Ishikawa (cell line): ENCODE measurements around the gene ASB6.

Experiments used
- CEBPB ChIP-seq: IDR thresholded peaks from 2 replicates; pipeline ENCODE4 v1.6.1; 2012
- CREB1 ChIP-seq: IDR thresholded peaks from 2 replicates; pipeline ENCODE4 v1.6.1; 2012; ENCODE audit warnings: low read depth
- EGR1 ChIP-seq: IDR thresholded peaks from 2 replicates; pipeline ENCODE4 v1.6.1; 2012
- EP300 ChIP-seq: IDR thresholded peaks from 2 replicates; pipeline ENCODE4 v1.6.1; 2012; ENCODE audit warnings: borderline replicate concordance
- FOXM1 ChIP-seq: IDR thresholded peaks from 2 replicates; pipeline ENCODE4 v1.6.1; 2012; ENCODE audit warnings: low read depth, borderline replicate concordance
- NFIC ChIP-seq: IDR thresholded peaks from 2 replicates; pipeline ENCODE4 v1.6.1; 2012
- RAD21 ChIP-seq: IDR thresholded peaks from 2 replicates; pipeline ENCODE4 v1.6.1; 2012; ENCODE audit warnings: low read depth
- TAF1 ChIP-seq: IDR thresholded peaks from 2 replicates; pipeline ENCODE4 v1.6.1; 2012; ENCODE audit warnings: low read depth, mild to moderate bottlenecking
- TCF12 ChIP-seq: IDR thresholded peaks from 2 replicates; pipeline ENCODE4 v1.6.1; 2012; ENCODE audit warnings: low read depth
- TEAD4 ChIP-seq: IDR thresholded peaks from 2 replicates; pipeline ENCODE4 v1.6.1; 2012
- YY1 ChIP-seq: IDR thresholded peaks from 2 replicates; pipeline ENCODE4 v1.6.1; 2012; ENCODE audit warnings: low read depth
- ZBTB7A ChIP-seq: IDR thresholded peaks from 2 replicates; pipeline ENCODE4 v1.6.1; 2012; ENCODE audit warnings: low read depth
- TF ChIP-seq, protein P1 (sequence below): IDR thresholded peaks from 2 replicates; pipeline ENCODE4 v1.6.1; 2012; ENCODE audit warnings: low read depth, mild to moderate bottlenecking
- TF ChIP-seq, protein P2 (sequence below): IDR thresholded peaks from 2 replicates; pipeline ENCODE4 v1.6.1; 2012
- TF ChIP-seq, protein P3 (sequence below): IDR thresholded peaks from 2 replicates; pipeline ENCODE4 v1.6.1; 2012

Gene ASB6

DNA sequence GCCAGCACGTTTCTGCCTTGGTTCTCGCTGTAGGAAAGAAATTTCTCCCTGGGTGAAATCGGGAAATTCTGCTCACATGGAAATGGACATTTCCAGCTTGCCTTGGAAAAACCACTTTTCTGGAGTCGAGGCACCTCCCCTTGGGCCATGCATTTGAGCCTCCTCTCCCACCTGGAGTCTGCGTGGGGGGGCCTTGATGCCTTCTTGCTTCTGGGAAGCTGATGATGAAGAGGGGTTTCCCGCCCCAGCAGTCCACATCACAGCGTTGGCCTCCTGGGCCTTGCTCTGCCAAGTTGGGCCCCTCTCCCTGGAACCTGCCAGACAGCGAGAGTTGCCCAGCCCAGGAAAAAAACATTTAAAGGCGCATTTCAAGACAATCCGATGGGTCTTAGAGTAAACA, 1.8 kb upstream of the ASB6 start:
- TF ChIP-seq, protein P1, sequence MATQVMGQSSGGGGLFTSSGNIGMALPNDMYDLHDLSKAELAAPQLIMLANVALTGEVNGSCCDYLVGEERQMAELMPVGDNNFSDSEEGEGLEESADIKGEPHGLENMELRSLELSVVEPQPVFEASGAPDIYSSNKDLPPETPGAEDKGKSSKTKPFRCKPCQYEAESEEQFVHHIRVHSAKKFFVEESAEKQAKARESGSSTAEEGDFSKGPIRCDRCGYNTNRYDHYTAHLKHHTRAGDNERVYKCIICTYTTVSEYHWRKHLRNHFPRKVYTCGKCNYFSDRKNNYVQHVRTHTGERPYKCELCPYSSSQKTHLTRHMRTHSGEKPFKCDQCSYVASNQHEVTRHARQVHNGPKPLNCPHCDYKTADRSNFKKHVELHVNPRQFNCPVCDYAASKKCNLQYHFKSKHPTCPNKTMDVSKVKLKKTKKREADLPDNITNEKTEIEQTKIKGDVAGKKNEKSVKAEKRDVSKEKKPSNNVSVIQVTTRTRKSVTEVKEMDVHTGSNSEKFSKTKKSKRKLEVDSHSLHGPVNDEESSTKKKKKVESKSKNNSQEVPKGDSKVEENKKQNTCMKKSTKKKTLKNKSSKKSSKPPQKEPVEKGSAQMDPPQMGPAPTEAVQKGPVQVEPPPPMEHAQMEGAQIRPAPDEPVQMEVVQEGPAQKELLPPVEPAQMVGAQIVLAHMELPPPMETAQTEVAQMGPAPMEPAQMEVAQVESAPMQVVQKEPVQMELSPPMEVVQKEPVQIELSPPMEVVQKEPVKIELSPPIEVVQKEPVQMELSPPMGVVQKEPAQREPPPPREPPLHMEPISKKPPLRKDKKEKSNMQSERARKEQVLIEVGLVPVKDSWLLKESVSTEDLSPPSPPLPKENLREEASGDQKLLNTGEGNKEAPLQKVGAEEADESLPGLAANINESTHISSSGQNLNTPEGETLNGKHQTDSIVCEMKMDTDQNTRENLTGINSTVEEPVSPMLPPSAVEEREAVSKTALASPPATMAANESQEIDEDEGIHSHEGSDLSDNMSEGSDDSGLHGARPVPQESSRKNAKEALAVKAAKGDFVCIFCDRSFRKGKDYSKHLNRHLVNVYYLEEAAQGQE: no peak
- no peak for TF ChIP-seq EGR1
- TF ChIP-seq CEBPB: no peak
- TF ChIP-seq TEAD4: no peak
- no peak for TF ChIP-seq FOXM1
- TF ChIP-seq NFIC: no peak
- no peak for TF ChIP-seq RAD21
- TF ChIP-seq ZBTB7A: no peak
- TF ChIP-seq, protein P2, sequence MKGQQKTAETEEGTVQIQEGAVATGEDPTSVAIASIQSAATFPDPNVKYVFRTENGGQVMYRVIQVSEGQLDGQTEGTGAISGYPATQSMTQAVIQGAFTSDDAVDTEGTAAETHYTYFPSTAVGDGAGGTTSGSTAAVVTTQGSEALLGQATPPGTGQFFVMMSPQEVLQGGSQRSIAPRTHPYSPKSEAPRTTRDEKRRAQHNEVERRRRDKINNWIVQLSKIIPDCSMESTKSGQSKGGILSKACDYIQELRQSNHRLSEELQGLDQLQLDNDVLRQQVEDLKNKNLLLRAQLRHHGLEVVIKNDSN: no peak
- no peak for TF ChIP-seq CREB1

DNA sequence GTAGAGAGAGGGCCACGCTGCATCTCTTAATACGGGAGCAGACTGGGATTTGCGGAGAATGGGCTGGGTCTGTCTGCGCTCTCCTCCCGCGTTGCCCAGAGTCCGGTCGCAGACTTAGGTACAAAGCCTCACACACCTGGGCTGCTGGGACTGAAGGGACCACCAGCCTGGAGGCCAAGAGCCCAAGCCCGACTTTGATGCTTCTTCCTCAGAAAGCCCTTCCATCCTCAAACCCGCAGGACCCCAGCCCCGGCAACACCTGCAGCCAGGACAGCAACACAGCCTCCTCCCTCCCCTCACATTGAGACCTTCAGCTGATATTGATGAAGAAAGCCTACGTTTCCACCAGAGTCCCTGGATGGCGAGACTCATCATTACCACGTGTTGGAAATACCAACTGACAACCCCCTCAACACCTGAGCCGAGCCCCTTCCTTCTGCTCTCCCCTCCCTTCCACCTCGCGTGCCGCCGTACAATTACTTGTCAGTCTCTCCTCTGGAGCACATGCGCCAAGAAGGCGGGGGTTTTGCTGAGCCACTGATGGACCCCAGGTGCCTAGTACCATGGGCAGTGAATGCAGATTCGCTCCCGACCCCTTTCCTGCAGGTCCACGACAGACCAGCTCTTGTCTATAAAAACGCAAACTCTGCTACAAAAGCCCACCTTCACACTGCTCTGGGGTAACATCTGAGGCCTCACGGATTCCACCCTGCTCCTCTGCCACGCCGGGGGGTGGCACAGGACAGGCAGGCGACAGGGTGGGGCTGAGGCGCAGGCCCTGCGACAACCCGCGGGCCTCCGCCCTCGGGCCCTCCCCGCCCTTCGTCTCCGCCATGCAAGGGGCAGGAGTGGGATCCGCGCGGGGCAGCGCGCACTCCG, 841 bp downstream of the ASB6 start:
- TF ChIP-seq, protein P3, sequence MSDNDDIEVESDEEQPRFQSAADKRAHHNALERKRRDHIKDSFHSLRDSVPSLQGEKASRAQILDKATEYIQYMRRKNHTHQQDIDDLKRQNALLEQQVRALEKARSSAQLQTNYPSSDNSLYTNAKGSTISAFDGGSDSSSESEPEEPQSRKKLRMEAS: no peak
- TF ChIP-seq TCF12 (no peak), RAD21 (no peak), YY1 (no peak), EGR1 (no peak), NFIC (no peak), CREB1 (no peak), CEBPB (no peak), EP300 (no peak), TAF1 (no peak)
- TF ChIP-seq, protein P1: no peak
- TF ChIP-seq, protein P2: no peak

DNA sequence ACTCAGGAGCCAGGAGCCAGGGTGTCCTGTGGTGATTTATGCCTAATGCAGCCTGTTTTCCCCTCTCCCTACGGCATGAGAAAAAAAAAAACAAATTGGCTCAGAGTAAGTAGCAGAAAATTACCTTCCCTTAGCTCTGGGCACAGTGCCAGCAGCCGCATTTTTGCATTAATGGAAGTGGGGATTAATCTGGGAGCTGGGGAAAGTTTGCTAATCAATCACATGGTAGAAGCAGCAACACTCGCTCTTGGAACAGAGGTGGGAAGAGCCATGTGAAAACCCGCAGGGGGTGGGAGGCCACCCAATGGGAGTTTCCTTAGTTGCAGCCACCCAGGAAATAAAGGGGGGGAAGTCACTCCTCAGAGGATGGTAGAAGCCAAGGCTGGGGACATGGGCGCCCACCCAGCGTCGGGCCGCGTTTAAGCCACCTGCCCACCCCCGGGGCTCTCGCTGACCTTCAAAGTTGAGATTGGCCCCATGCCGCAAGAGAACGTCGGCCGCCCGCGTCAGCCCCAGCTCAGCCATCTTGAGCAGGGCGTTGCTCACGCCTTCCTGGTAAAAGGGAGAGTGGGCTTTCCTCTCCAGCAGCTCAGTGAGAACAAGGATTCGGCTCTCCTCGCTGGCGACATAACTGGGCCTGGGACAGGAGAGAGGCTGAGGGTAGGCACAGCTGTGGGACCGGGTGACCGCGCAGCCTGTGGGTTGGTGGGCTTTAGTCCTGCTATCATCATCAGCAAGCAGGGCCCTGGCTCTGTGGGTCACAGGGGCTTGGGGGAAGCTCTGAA, 1.7 kb downstream of the ASB6 start:
- TF ChIP-seq NFIC: peak; percentile 88
- TF ChIP-seq TEAD4: 0 out of 2 replicates have a peak, but pooled peaks have one; percentile 24
- TF ChIP-seq FOXM1: no peak

DNA sequence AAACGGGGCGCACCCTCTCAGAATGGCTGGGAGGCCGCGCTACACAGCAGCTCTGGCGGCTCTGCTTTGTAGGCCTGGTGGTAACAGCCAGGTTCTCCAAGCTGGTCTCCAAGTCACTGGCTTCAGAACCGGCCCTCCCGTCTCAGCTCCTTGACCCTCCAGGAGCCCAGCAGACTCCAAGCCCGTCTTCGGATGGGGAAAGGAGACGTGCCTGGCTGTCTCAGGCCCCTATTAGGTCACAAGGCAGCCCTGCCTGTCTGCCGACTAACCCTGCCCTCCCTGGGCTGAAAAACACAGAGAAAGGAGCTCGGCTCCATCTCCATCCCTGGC, 2.2 kb downstream of the ASB6 start:
- TF ChIP-seq EGR1: no peak
- TF ChIP-seq FOXM1: no peak
- no peak for TF ChIP-seq CEBPB
- TF ChIP-seq, protein P3: no peak
- no peak for TF ChIP-seq YY1
- no peak for TF ChIP-seq CREB1
- TF ChIP-seq TAF1: no peak
- TF ChIP-seq, protein P2: no peak
- no peak for TF ChIP-seq TCF12
- no peak for TF ChIP-seq EP300
- no peak for TF ChIP-seq TEAD4
- no peak for TF ChIP-seq RAD21
- no peak for TF ChIP-seq ZBTB7A
- TF ChIP-seq NFIC: no peak
- TF ChIP-seq, protein P1: no peak
